Epithelial cell of prostate (primary cell): Measurements from ENCODE around the gene GPR107.

Experiments used
- DNase-seq: peaks from one replicate; pipeline ENCODE4 v3.0.0-alpha.2; 2011; ENCODE audit warnings: low read depth, low spot score
- H3K27ac ChIP-seq: fragments of 450-650 bp; 2 replicates; pipeline ENCODE4 v1.5.1; 2017; ENCODE audit warnings: mild to moderate bottlenecking

The GPR107 gene

DNA sequence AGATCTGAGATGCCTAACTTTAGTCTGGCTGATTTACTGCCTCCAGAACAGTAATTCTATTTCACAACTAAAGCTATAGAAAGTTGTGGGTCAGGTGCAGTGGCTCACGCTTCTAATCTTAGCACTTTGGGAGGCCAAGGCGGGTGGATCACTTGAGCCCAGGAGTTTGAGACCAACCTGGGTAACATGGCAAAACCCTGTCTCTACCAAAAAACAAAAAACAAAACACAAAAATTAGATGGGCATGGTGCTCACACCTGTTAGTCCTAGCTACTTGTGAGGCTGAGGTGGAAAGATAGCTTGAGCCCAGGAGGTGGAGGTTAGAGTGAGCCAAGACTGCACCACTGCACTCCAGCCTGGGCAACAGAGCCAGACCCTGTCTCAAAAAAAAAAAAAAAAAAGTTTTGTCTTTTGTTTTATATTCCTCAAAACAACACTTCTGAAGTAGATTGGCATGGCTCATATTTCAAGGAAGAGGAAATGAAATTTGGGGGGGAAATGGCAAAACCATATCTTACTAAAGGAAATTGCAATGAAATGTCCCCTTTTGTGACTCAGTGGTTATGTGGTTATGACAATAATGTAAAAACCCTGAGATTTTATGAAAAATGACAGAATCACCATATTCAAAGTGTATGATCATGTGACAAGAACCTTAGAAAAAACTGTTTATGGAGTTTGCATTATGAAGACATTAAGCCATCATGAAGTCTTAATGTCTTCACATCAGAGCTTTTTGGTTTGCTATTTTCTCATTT, 26.9 kb upstream of the GPR107 start:
- DNase-seq, result no peak
- no peak overlapping the region for H3K27ac ChIP-seq

DNA sequence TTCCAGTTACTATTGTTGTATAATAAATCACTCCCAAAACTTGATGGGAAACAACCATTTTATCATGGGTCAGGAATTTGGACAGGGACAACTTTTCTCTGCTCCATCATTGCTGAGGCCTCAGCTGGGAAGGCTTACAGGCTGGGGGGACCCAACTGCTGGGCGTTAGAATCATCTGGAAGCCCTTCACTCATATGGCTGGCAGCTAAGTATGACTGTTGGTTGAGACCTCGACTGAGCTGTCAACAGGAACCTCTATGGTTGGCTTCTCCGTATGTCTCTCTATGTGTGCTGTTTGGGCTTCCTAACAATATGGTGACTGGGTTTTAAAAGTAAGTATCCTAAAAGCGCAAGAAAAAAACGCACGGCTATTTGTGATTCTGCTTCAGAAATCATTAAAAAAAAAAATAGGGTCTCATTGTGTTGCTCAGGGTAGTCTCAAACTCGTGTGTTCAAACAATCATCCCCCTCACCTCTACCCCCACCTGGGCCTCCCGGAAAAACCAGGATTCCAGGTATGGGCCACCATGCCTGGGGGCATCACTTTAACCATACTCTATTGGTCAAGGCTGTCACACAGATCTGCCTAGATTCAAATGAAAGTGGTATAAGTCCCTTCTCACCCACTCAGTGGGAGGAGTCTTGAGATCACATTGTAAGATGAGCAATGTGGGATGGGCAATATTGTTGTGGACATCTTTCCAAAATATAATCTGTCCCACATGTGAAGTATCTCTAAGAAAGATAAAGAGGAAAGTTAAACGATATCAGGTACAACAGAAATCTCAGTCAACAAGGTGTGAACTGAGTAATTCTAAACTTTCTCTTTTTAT, 26.0 kb upstream of the GPR107 start:
- no peak for DNase-seq
- H3K27ac ChIP-seq, result no peak overlapping the region

DNA sequence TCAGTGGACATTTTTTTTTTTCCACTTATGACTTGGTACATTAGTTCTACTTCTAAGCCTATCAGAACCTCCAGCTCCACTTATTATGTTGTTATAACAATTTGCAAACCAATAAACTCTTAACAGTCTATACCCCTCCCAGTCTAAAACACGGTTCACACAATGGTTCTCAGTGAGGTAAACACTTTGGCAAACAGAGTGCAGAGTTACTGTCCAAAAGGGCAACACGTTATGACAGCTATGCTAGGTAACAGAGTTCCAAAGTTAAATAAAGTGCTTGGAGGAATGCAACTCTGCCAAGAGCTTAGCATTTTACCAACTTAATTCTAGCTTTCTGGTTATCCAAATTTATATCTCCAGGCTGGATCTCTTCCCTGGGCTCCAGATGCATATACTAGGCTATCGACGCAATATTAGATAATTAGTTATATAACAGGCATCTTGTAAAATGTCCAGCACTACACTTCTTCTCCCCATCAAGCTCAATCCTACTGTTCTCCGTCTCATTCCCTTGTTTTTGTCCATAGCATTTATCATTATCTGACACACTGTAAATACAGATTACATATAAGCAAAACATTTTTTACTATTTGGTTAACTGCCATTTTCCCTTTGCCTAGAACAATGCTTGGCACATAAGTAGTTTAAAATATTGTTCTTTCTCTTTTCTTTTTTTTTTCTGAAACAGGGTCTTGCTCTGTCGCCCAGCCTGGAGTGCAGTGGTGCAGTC, 25.0 kb upstream of the GPR107 start:
- H3K27ac ChIP-seq, result peak overlapping the region; percentile 17
- no peak for DNase-seq

DNA sequence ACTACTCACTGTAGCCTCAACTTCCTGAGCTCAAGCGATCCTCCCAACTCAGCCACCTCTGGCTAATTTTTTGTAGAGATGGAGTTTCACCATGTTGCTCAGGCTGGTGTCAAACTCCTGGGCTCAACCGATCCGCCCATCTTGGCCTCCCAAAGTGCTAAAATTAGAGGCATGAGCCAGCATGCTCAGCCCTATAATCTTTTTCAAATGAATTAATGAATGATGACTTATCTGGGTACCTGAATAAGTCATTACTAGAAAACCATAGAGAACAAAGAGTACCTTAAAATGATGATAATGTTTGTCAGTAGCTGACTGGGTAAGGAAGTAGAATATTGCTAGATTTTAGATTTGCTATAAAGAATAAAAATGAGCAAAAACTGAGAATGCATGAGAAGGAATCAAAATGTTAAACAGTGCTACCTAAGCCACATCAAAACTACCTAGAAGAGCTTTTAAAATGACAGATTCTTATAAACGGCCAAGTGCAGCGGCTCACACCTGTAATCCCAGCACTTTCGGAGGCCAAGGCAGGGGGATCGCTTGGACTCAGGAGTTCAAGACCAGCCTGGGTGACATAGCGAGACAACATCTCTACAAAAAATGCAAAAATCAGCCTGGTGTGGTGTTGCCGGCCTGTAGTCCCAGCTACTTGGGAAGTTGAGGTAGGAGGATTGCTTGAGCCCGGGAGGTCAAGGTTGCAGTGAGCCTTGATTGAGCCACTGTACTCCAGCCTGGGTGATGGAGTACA, 24.3 kb upstream of the GPR107 start:
- no peak for DNase-seq
- peak overlapping the region; percentile 17 for H3K27ac ChIP-seq

DNA sequence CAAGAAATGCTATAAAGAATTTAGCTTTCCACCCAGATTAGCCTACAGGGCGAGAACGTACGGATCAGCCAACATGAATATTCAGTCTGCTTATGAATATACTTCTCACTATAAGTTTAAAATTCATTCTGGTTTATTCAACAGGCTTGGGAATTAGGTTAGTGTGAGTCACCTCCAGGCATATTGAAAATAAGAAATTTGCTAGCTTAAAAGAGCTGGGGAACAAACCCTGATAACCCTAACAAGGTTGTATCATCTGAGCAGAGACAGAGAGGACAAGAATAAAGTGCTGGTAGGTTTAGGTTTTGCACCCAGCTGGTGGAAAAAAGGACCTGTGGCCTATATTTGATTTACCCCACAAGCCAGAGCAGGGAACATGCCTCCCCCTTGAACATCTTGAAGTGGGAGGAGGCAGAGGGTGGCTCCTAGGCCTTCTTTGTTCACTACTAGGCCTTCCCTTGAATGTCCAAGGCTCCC, 23.0 kb upstream of the GPR107 start:
- no peak overlapping the region for H3K27ac ChIP-seq
- no peak for DNase-seq

DNA sequence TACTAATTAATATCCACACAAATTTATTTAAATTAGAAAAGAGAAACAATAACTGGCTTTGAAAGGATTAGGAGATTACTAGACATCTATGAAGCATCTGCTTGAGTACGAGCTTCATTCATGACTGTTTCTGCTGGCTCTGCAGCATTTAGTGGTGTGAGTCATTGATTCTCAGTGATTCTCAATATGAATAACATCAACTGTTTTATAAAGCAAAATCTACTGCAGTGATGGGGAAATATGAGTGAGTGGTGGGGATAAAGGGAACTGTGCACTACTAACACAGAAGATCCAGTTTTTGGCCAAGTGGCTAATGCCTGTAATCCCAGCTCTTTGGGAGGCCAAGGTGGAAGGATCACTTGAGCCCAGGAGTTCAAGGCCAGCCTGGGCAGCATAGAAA, 19.1 kb upstream of the GPR107 start:
- H3K27ac ChIP-seq, result no peak overlapping the region
- no peak for DNase-seq

DNA sequence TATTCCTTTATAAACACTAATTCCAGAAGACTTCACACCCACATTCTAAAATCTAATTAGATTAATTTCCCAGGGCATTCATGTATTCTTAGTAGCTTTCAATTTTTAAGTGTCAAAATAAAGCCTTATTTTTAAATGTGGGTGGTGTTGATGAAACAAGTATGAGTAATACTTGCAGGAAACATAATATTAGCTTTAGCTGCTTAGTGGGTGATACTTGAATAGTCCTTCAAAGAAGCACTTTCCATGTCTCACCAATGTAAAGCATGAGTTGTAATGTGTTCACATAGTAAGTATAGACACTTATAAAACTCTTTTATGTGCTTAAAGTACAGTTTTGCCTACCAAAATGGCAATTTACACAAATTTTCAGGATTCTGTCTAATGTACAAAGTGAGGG, 17.6 kb upstream of the GPR107 start:
- DNase-seq, result no peak
- no peak overlapping the region for H3K27ac ChIP-seq

DNA sequence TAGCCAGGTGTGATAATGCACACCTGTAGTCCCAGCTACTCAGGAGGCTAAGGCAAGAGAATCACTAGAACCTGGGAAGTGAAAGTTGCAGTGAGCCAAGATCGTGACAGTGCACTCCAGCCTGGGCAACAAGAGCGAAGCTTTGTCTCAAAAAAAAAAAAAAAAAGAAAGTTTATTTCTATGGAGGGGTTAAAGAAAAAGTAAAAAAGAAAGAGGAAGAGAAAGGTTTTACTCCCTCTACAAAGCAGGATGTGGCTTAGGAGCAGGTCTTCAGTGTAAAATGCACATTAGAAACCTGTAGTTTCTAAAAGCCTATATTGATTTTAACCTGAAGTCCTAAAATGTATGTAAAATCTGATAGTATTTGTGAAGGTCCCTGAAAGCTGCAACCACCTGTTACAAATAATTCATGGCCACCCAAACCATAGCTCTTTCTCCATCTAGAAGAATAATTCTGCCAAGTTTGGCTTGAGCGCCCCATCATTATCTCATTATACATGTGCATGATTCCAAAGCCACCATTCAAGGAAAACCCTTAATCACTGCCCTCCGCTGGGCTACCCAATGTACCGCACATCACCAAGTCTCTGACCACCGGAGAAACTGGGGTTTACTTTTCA, 14.1 kb upstream of the GPR107 start:
- no peak overlapping the region for H3K27ac ChIP-seq
- no peak for DNase-seq

DNA sequence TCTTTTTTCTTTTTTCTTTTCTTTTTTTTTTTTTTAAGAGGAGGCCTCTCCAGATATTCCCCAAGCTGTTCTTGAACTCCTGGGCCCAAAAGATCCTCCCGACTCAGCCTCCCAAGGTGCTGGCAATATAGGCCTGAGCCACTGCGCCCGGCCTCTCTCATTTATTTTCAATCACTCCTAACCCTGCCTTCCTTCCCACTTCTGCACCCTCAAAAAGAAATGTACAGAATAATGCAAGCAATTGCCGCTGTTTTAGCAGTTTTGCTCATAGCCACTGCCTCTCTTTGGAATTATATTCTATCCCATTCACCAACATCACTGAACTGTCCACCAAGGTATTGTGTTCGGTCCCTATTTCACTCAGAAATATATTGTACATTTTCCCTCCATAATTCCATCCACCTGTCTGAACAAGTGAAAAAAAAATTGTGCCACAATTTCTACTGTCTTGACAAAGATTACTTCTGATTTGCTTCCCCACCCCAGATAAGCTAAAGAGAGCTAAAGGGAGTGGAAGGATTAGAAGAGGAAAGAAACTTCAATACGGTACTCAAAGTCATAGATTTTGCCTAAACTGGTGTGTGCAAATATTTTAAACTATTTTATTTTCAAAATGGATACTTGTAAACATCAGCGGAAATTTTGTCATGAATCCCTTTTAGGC, 12.6 kb upstream of the GPR107 start:
- no peak overlapping the region for H3K27ac ChIP-seq
- no peak for DNase-seq

DNA sequence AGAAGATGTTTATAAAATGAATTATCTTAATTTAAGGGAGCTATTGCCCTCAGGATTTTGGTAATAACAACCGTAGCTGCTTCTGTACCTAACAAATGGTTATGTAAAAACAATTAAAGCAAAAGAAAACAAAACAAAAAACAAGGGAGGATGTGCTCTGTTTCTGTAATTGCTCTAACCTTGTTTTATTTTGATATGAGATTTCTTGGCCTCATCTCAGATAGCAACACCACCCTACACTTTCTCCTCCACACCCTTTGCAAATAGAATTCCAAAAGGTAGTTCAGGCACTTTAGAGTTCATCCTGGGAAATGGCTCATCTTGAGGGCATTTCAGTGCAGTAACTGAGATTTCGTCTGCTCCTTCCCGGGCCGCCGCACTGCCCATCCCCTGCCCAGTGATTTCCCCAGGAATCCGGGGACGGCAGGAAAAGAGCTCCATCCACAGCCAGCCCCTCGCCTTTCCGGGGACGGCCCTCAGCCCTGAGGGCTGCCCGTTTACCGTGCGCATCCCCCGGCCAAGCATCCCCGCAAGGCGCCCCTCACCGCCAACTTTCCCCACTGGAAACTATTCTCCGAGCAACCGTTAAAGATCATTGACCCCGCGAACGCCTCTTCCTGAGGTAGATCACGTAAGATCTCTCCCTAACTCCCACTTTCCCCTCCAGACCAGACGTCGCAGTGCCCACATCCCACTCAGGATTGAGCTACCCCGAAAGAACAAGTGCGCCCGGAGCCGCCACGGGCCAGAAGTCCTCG, 11.9 kb upstream of the GPR107 start:
- DNase-seq, result no peak

DNA sequence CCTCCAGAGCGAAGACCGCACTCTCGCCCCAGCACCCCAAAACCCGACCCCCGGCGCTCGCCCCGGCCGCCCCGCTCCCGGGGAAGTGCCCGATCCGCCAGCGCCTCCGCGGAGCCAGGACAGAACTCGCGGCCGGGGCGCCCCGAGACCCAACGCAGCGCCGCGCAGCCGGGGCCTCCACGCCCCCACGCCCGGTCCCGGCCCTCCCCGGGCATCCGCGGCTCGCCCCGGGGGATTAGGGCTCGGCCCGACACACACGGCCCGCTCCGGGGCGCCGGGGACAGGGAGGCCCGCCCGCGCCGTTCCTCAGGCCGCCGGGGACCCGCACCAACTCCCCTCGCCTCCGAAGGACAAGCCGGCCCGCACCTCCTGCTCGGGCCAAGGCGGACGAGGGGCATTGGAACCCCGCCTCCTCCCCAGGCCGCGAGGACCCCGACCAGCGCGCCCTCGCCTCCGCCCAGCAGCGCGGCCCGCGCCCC, 11.3 kb upstream of the GPR107 start:
- DNase-seq, result no peak
- H3K27ac ChIP-seq, result peak overlapping the region; percentile 40

More for the DNA sequence above, 11.9 kb upstream of the GPR107 start:
- peak overlapping the region; percentile 40 for H3K27ac ChIP-seq

DNA sequence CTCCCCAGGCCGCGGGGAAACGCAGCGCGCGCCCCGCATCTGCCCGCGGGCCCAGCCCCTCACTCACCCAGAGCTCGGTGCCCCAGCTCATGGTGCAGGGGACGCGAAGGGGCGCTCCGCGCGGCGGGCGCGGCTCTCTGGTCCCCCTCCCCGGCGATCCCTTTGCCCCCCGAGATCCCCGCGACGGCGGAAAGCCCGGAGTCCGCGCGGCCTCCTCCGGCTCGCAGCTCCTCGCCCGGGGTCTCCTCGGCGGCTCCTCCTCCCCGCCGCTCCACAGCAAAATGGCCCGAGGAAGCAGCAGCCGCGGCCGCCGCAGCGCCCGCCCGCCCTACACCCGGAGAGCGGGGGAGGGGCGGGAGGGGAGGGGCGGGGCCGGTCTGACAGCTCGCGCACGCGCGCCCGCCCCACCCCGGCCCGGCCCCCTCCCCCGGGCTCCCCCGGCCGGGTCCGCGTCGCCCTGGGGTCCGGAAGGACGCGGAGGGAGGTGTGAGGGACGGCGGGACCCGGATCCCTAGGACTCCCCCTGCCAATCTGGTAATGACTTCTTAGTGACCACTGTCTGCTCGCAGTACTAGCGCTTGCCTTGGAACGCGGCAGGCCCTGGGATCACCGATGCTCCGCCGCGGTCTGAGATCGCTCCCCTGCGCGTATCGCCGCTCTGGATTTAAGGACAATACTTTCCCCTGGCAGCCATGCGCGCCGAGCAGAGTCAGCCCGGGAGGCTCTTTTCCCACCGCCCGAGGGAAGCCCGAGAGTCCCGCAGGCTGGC, 10.6 kb upstream of the GPR107 start, which contains the start of gene FNBP1:
Gene FNBP1, minus strand, starts transcription at position 305 of the 769 bp plus-strand sequence. Its CDS starts 214 bp downstream, at position 91.
- DNase-seq, result no peak
- H3K27ac ChIP-seq, result peak within 1 kb of the TSS; percentile 40

DNA sequence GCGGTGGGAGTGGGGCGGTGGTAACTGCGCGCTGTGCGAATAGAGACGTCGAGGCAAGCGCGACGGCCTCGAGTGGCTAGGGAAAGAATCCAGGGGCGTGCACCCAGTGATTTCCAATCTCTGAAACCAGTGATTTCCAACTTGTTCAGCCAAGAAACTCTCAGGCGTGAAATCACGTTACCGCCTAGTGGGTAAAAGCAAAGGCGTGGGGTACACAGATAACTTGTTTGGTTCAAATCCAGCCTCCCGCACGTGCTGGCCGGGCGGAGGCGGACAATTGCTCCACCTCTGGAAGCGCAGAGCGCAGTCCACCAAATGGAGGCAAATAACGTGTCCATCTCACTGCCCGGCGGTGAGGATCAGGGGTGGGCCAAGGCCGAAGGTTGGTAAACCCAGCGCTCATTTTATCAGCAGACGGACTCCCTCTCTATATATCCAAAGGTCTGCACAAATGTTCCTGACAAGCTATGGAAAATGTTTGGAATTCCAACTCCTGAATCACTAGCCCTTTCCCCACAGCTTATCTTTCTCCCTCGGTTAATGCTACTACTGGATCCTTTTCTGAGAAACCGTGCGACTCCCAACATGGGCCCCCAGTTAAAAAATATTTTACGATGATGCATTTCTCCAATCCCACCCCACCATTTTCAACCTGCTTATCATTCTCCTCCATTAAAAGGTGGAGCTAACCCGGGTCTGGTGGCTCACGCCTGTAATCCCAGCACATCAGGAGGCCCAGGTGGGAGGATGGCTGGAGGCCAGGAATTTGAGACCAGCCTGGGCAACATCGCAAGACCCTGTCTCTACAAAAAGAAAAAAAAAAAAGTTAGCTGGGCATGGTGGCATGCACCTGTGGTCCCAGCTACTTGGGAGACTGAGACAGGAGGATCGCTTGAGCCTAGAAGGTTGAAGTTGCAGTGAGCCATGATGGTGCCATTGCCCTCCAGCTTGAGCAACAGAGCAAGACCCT, 9.8 kb upstream of the GPR107 start:
- no peak for DNase-seq
- H3K27ac ChIP-seq, result peak overlapping the region; percentile 40

DNA sequence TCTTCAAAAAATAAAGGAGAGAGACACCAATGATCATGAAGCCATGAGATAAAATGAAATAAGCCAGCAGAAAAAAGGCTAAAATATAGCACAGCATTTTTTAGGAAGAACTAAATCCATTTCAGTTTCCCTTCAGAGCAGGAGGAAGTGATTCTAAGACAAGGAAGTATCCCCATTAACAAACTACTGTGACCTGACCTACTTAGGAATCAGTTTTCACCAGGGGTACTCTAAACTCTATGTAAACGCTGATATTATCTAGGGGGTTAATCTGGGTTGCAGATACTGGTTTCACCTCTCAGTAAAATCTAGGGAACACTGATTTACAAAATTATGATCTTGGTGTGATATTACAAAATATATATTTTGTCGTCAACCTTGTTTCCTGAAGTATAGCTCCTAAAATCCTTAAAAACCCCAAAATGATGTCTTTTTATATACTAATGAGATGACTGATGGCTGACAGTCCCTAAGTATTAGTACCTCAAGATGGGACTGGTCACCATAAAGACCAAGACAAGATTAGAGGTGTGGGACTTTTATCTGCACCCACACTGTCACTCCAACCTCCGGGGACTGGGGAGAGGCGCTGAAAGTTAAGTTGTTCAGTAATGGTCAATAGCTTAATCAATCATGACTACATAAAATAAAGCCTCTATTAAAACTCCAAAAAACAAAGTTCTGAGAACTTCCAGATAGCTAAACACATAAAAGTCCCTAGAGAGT, 7.8 kb upstream of the GPR107 start:
- no peak overlapping the region for H3K27ac ChIP-seq
- DNase-seq, result no peak

DNA sequence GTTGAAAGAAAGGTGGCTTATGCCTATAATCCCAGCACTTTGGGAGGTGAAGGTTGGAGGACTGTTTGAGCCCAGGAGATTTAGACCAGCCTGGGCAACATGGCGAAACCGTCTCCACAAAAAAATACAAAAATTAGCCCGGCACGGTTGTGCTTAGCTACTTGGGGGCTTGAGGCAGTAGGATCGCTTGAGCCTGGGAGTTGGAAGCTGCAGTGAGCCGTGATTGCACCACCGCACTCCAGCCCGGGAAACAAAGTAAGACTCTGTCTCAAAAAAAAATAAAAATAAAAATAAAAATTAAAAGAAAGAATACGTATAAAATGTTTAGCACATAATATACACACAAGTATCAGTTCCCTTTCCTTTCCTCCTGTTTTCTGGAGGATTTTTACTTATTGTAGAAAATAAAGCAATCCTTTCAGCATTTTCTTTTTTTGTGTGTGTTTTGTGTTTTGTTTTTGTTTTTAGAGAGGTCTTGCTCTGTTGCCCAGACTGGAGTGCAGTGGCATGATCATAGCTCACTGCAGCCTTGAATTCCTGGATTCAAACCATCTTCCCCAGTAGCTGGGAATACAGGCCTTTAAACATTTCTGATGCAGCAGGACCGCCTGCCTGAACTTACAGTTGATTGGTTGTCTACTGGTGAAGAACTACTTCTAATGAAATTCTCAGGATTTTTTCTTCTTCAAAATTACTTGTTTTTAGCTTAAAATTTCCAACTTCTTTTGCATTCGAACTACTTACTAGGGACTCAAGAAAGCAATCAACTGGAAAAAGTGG, 4.1 kb upstream of the GPR107 start:
- DNase-seq, result no peak
- no peak overlapping the region for H3K27ac ChIP-seq
